BJ (cell line): ENCODE measurements around the gene SLC25A46. TPM values are rescaled to one million over a fixed set of nuclear protein-coding genes. Genes with fewer than 3 reads are reported as not detected.

Source experiments
- CTCF ChIA-PET: fragments of 350-600 bp; formaldehyde crosslinking; extraction: SDS; loops from one replicate; lab custom pipeline; 2021; ENCODE audit warnings: antibody characterized with exemption, inconsistent platforms; lab: Yijun Ruan, JAX
- POLR2A ChIA-PET: fragments of 300-600 bp; sonication (Branson Sonifier 250); formaldehyde crosslinking; extraction: SDS; loops from one replicate; lab custom pipeline; 2021; ENCODE audit warnings: antibody characterized with exemption; lab: Charles Lee
- DNase-seq: peaks from one replicate; pipeline ENCODE4 v3.0.0-alpha.2; 2011; ENCODE audit warnings: low read depth
- H3K27me3 ChIP-seq: 2 replicates; pipeline ENCODE4 v1.6.0; 2011; ENCODE audit warnings: low read length; ENCODE audit not compliant: control insufficient read depth, insufficient read depth
- H3K36me3 ChIP-seq: 2 replicates; pipeline ENCODE4 v1.5.1; 2011; ENCODE audit warnings: low read length; ENCODE audit not compliant: control insufficient read depth, insufficient read depth
- H3K4me3 ChIP-seq: 2 replicates; pipeline ENCODE4 v1.5.1; 2011; ENCODE audit warnings: low read depth, mild to moderate bottlenecking, control low read depth, low read length
- CTCF ChIP-seq: IDR thresholded peaks from 2 replicates; pipeline ENCODE4 v1.5.1; 2011; ENCODE audit warnings: low read depth, mild to moderate bottlenecking, control low read depth, inconsistent platforms, low read length, moderate library complexity; ENCODE audit not compliant: insufficient read depth
- polyA plus RNA-seq: library from polyadenylated mRNA; depleted of rRNA; stranded (reverse); fragments of >200 nt; gene quantifications from 2 replicates; pipeline ENCODE4 v1.2.3, GENCODE V29; 2011; rRNA removed

Gene SLC25A46
- polyA plus RNA-seq, 1 experiment: 17.5 TPM

GRCh38 chr5:110807169-110807568 is 68.4 kb downstream of the SLC25A46 start:
- Histone ChIP-seq H3K27me3 (no peaks in the 10 kb centered on the region), H3K36me3 (no peaks in the 10 kb centered on the region), H3K4me3 (no peak overlapping the region)
- POLR2A ChIA-PET: no interaction called here
- CTCF ChIA-PET: no interaction called here
- no peak for DNase-seq
- TF ChIP-seq CTCF: no peak

- DNase-seq: no peak
- H3K36me3 ChIP-seq: no peaks in the 10 kb centered on the region
- no peak for TF ChIP-seq CTCF
- H3K27me3 ChIP-seq: no peaks in the 10 kb centered on the region
- no peak overlapping the region for H3K4me3 ChIP-seq
- ChIA-PET CTCF (no interaction called here), POLR2A (no interaction called here)
Measured at GRCh38 chr5:110809006-110809405, 70.2 kb downstream of the SLC25A46 start.

Other genes starting within 250 kb of the SLC25A46 start
- 0.12 and 0.38 TPM in 2 replicates for gene TMEM232, start 12.3 kb upstream of the SLC25A46 start, polyA plus RNA-seq